ENCODE results near the gene UBE4A. TPM values are rescaled to one million over a fixed set of nuclear protein-coding genes. Genes with fewer than 3 reads are reported as not detected.
A peak's percentile ranks its signal among the peaks of the same experiment; 100 is the strongest.

Gene UBE4A
- total RNA-seq, 1 experiment from 2014 or later: 57.9 TPM

- intact Hi-C loops (cut with micrococcal nuclease; ENCODE audit: unreplicated experiment) (no loop called here), in situ Hi-C loops (cut with HindIII; ENCODE audit: low pct_unique_long_range_greater_than_20kb, low sequenced_read_pairs) (no loop called here)
- H3K4me1 ChIP-seq (ENCODE audit: control insufficient read depth, insufficient read depth, low read length): peaks cover 69% of the 10 kb centered on the region
- H3K27ac ChIP-seq (ENCODE audit: low read length): peak overlapping the region; percentile 36
- CTCF ChIA-PET: interaction anchor here (0.6 kb wide), 1 partner anchor 21 kb away, joined by 5 read pairs; no protein-coding TSS in a partner anchor
- no peak for TF ChIP-seq SIN3A (IDR thresholded peaks at IDR 0.05; ENCODE audit: borderline replicate concordance, insufficient read depth, low read depth, low read length)
- no peak; the same call in 1 of the 2 replicates for TF ChIP-seq POLR2AphosphoS5 (IDR thresholded peaks at IDR 0.05; ENCODE audit: low read depth, low read length)
- TF ChIP-seq REST (IDR thresholded peaks at IDR 0.05; ENCODE audit: insufficient read depth in 1 of 2, low read depth in 2 of 2, low read length in 1 of 2): no peak
- no peak for TF ChIP-seq TCF7L2 (IDR thresholded peaks at IDR 0.05; ENCODE audit: low read depth, low read length)
- TF ChIP-seq CTCF (IDR thresholded peaks at IDR 0.05): no peak
- peaks cover 25% of the 10 kb centered on the region for H3K36me3 ChIP-seq (ENCODE audit: control insufficient read depth, insufficient read depth, low read length)
- no peak overlapping the region for H3K4me3 ChIP-seq (ENCODE audit: low read depth in 2 of 2, low read length in 2 of 2)
- no peaks in the 10 kb centered on the region for H3K27me3 ChIP-seq (ENCODE audit: control insufficient read depth, insufficient read depth, low read length)
- no TSS peak for BruUV-seq (replicated peaks)
- DNase-seq (ENCODE audit: low read depth, low spot score): no peak
- ATAC-seq: no peak
- POLR2A ChIA-PET: interaction anchor here (0.6 kb wide), 1 partner anchor 12 kb away, joined by 4 read pairs; no protein-coding TSS in a partner anchor
- H3K9me3 ChIP-seq (ENCODE audit: control insufficient read depth, insufficient read depth, low read depth, low read length): no peaks in the 10 kb centered on the region
Measured at GRCh38 chr11:118411530-118411929, 52.1 kb downstream of the UBE4A start.

- Histone ChIP-seq H3K4me3 (ENCODE audit: low read depth in 2 of 2, low read length in 2 of 2) (no peak overlapping the region), H3K9me3 (ENCODE audit: control insufficient read depth, insufficient read depth, low read depth, low read length) (no peaks in the 10 kb centered on the region), H3K36me3 (ENCODE audit: control insufficient read depth, insufficient read depth, low read length) (peaks cover 17% of the 10 kb centered on the region), H3K4me1 (ENCODE audit: control insufficient read depth, insufficient read depth, low read length) (peaks cover 75% of the 10 kb centered on the region), H3K27me3 (ENCODE audit: control insufficient read depth, insufficient read depth, low read length) (no peaks in the 10 kb centered on the region), H3K27ac (ENCODE audit: low read length) (peak overlapping the region; percentile 96)
- intact Hi-C loops (cut with micrococcal nuclease; ENCODE audit: unreplicated experiment) (no loop called here), in situ Hi-C loops (cut with HindIII; ENCODE audit: low pct_unique_long_range_greater_than_20kb, low sequenced_read_pairs) (no loop called here)
- ATAC-seq (no peak), DNase-seq (ENCODE audit: low read depth, low spot score) (no peak)
- BruUV-seq (replicated peaks): no TSS peak
- no peak for TF ChIP-seq REST (IDR thresholded peaks at IDR 0.05; ENCODE audit: insufficient read depth in 1 of 2, low read depth in 2 of 2, low read length in 1 of 2)
- TF ChIP-seq POLR2AphosphoS5 (IDR thresholded peaks at IDR 0.05; ENCODE audit: low read depth, low read length): no peak
- no peak for TF ChIP-seq SIN3A (IDR thresholded peaks at IDR 0.05; ENCODE audit: borderline replicate concordance, insufficient read depth, low read depth, low read length)
- no peak for TF ChIP-seq TCF7L2 (IDR thresholded peaks at IDR 0.05; ENCODE audit: low read depth, low read length)
- no peak for TF ChIP-seq CTCF (IDR thresholded peaks at IDR 0.05)
- ChIA-PET POLR2A (interaction anchor here (0.6 kb wide), 1 partner anchor 79 kb away, joined by 3 read pairs; no protein-coding TSS in a partner anchor), CTCF (no interaction called here)
Measured at GRCh38 chr11:118412921-118413320, 53.5 kb downstream of the UBE4A start.

Measured in Panc1 (cell line).